Central memory CD8-positive, alpha-beta T cell (primary cell): ENCODE results near the gene ECHDC3.
"Not testable (repeated sequence)": the region's sequence is repeated elsewhere in the genome, so short reads cannot be mapped to it uniquely, and the experiment has no call there.

Source experiments
- ATAC-seq: fragments of 150-1000 bp; cut with Tn5 transposase; replicated peaks from 2 replicates; pipeline ENCODE4 v1.10.0; 2022; ENCODE audit warnings: mild to moderate bottlenecking, moderate FRiP score, moderate number of reproducible peaks; ENCODE audit not compliant: poor library complexity, severe bottlenecking; ENCODE audit errors: extremely low read depth
- DNase-seq, 2 donors: peaks; one replicate each; pipeline ENCODE4 v3.0.0; 2021; ENCODE audit warnings: low spot score in 2 of 2
- H3K27ac Mint-ChIP-seq: one replicate; pipeline ENCODE4 v1.8.0; 2022; ENCODE audit warnings: low read depth, mild to moderate bottlenecking, moderate library complexity, mixed read lengths
- H3K27me3 Mint-ChIP-seq: one replicate; pipeline ENCODE4 v1.8.0; 2022; ENCODE audit warnings: mixed read lengths
- H3K36me3 Mint-ChIP-seq: one replicate; pipeline ENCODE4 v1.8.0; 2022; ENCODE audit warnings: mild to moderate bottlenecking, moderate library complexity, mixed read lengths; ENCODE audit not compliant: insufficient read depth
- H3K4me1 Mint-ChIP-seq: one replicate; pipeline ENCODE4 v1.8.0; 2022; ENCODE audit warnings: mixed read lengths
- H3K4me3 Mint-ChIP-seq: one replicate; pipeline ENCODE4 v1.8.0; 2022; ENCODE audit warnings: mild to moderate bottlenecking, moderate library complexity, mixed read lengths
- H3K9me3 Mint-ChIP-seq: one replicate; pipeline ENCODE4 v1.8.0; 2022; ENCODE audit warnings: mixed read lengths

Gene ECHDC3

DNA sequence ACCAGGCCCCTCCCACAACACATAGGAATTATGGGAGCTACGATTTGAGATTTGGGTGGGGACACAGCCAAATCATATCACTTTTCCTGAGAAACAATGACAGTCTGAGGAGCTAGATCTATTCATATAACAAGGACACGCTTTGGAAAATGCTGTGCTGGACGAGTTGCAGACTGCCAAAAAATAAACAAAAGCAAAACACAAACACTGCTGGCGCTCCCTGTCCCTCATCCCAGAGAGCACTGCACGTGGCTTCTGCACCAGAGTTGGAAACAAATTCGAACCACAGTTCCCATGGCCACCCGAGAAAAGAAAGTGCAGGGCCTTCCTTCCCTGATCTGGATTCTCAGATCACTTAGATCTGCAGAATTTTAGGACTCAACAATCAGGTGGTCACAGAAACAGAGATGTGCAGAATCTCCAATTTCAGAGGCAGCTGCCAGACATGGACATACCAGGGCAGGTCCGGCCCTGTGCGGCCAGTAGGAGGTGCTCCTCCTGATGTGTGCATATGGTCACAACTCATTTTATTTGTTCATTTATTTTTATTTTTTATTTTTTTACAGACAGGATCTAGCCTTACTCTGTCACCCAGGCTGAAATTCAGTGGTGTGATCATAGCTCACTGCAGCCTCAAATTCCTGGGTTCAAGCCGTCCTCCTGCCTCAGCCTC lies 35.2 kb upstream of the ECHDC3 start:
- peaks cover 8% of the 10 kb centered on the region for H3K4me1 Mint-ChIP-seq
- DNase-seq (no peak), ATAC-seq (no peak)
- H3K4me3 Mint-ChIP-seq = no peak overlapping the region
- no peaks in the 10 kb centered on the region for H3K36me3 Mint-ChIP-seq
- peaks cover 33% of the 10 kb centered on the region for H3K27me3 Mint-ChIP-seq
- no peak overlapping the region for H3K27ac Mint-ChIP-seq
- H3K9me3 Mint-ChIP-seq = no peaks in the 10 kb centered on the region

DNA sequence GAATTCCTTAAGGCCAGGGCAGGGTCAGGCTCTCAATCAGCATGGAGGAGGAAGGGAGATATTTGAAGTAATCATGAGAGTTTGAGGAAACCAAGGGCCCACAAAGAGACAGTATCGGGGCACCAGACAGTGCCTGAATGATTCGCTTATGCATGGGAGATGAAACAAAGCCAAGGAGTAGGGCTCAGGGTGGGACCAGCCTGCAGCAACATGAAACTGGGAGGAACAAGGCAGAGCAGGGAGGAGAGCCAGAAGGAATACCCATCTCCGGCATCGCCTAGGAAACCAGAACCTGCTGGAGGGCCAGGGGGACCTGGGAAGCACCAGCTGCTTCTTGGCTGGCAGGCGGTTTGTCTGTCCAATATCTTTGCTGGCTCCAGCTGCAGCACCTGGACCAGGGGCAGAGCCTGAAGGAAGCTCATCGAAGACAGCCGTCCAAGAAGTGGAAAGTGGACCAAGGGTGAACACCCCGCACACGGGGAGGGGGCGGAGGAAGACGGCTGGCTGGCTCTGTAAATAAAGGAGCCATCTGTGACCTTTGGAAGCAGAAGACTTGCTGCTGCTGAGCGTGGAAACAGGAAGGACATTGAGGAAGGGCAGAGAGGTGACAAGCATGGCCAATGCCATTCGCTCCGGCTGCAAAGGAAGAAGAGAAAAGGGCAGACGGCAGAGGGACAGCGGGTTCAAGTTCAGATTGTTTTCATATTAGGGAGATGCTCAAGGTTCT lies 34.4 kb upstream of the ECHDC3 start:
- Mint-ChIP-seq H3K27me3 (peaks cover 40% of the 10 kb centered on the region), H3K4me3 (no peak overlapping the region), H3K27ac (no peak overlapping the region), H3K36me3 (no peaks in the 10 kb centered on the region), H3K9me3 (no peaks in the 10 kb centered on the region), H3K4me1 (peaks cover 8% of the 10 kb centered on the region)
- no peak for DNase-seq
- ATAC-seq = no peak

- H3K4me3 Mint-ChIP-seq, DNase-seq, ATAC-seq, H3K9me3 Mint-ChIP-seq, H3K27ac Mint-ChIP-seq, H3K4me1 Mint-ChIP-seq, H3K36me3 Mint-ChIP-seq: not testable (repeated sequence)
- peaks cover 45% of the 10 kb centered on the region for H3K27me3 Mint-ChIP-seq
Observed at GRCh38 chr10:11708801-11709200, 33.4 kb upstream of the ECHDC3 start.

DNA sequence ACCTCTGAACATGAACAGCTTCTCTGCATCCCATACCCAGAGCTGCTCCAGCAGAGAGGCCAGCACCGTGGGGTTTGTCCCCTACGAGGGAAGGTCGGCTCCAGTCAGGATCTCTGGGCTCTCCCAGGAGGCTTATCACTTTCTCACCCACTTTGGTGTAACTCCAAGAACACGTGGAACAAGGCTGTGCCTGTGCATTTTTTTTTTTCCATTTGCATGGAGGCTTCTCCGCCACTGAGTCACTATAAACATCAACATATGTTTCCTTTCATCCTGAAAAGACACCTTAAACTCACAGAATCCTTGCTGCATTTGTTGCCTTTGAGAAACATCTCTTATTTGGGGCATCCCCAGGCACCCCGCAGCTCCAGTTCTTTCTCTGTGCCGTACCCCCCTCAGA lies 29.4 kb upstream of the ECHDC3 start:
- DNase-seq (no peak), ATAC-seq (no peak)
- Mint-ChIP-seq H3K9me3 (no peaks in the 10 kb centered on the region), H3K27ac (no peak overlapping the region), H3K4me3 (no peak overlapping the region), H3K27me3 (peaks cover 57% of the 10 kb centered on the region), H3K36me3 (peaks cover 2% of the 10 kb centered on the region), H3K4me1 (peaks cover 8% of the 10 kb centered on the region)

- DNase-seq (no peak), ATAC-seq (no peak)
- Mint-ChIP-seq H3K36me3 (peaks cover 2% of the 10 kb centered on the region), H3K4me1 (peaks cover 8% of the 10 kb centered on the region), H3K9me3 (no peaks in the 10 kb centered on the region), H3K4me3 (no peak overlapping the region), H3K27ac (no peak overlapping the region), H3K27me3 (peaks cover 52% of the 10 kb centered on the region)
Observed at GRCh38 chr10:11713186-11713743, 28.9 kb upstream of the ECHDC3 start.

DNA sequence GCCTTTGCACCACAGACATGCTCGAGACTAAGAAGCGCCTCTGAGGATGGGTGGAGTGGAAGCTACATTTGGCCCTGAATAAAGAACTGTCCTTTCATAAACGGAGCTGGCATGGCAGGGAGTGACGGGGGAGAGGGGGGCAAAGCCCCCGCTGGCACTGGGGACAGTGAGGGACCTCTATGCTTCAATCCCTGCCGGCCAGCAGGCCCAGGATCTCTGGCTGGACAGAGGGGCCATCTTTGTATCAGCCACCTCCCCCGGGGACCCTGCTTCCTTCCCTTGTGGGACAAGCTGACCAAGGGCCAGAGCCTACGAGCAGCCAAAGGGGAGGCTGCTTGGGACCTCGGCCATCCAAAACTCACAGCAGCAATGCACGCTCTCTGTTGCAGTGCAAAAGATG lies 28.2 kb upstream of the ECHDC3 start:
- Mint-ChIP-seq H3K4me1 (peaks cover 8% of the 10 kb centered on the region), H3K4me3 (no peak overlapping the region), H3K27ac (no peak overlapping the region), H3K36me3 (peaks cover 4% of the 10 kb centered on the region), H3K27me3 (peaks cover 52% of the 10 kb centered on the region), H3K9me3 (no peaks in the 10 kb centered on the region)
- DNase-seq (no peak), ATAC-seq (no peak)

- Mint-ChIP-seq H3K27ac (no peak overlapping the region), H3K36me3 (peaks cover 4% of the 10 kb centered on the region), H3K27me3 (peaks cover 55% of the 10 kb centered on the region), H3K4me3 (no peak overlapping the region), H3K4me1 (peaks cover 8% of the 10 kb centered on the region), H3K9me3 (no peaks in the 10 kb centered on the region)
- no peak for ATAC-seq
- no peak for DNase-seq
Observed at GRCh38 chr10:11714750-11715365, 27.3 kb upstream of the ECHDC3 start.

- Mint-ChIP-seq H3K27ac (peak overlapping the region; percentile 30), H3K4me1 (peaks cover under 1% of the 10 kb centered on the region), H3K9me3 (no peaks in the 10 kb centered on the region), H3K27me3 (peaks cover 66% of the 10 kb centered on the region), H3K4me3 (no peak overlapping the region), H3K36me3 (peaks cover 4% of the 10 kb centered on the region)
- ATAC-seq = no peak
- DNase-seq = no peak
Observed at GRCh38 chr10:11715815-11716494, 26.2 kb upstream of the ECHDC3 start.

DNA sequence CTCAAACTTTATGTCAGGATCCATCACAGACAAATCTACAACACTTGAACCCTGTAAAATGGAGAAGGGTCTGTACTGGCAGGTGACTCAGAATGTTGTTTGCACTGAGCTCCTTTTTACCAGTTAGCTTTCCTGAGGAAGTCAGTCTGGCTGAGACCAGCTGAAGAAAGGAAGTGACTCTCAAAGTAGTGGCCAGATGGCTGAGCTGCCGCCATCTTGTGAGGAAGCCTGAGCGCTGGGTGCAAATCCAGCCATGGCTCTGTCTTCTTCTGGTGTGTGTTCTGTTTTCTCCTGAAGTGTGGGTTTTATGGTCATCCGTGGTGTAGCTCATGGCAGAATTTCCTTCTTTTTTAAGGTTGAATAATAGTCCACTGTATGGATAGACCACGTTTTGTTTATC lies 25.5 kb upstream of the ECHDC3 start:
- peaks cover 4% of the 10 kb centered on the region for H3K36me3 Mint-ChIP-seq
- H3K9me3 Mint-ChIP-seq = no peaks in the 10 kb centered on the region
- peaks cover 73% of the 10 kb centered on the region for H3K27me3 Mint-ChIP-seq
- no peak overlapping the region for H3K4me3 Mint-ChIP-seq
- H3K27ac Mint-ChIP-seq = no peak overlapping the region
- DNase-seq (no peak), ATAC-seq (no peak)
- H3K4me1 Mint-ChIP-seq = no peaks in the 10 kb centered on the region

- Mint-ChIP-seq H3K9me3 (no peaks in the 10 kb centered on the region), H3K27me3 (peaks cover 56% of the 10 kb centered on the region), H3K27ac (no peak overlapping the region), H3K4me1 (no peaks in the 10 kb centered on the region), H3K4me3 (no peak overlapping the region), H3K36me3 (peaks cover 4% of the 10 kb centered on the region)
- ATAC-seq (no peak), DNase-seq (no peak)
Observed at GRCh38 chr10:11719496-11720259, 22.5 kb upstream of the ECHDC3 start.

GRCh38 chr10:11720260-11720741 lies 21.9 kb upstream of the ECHDC3 start:
- Mint-ChIP-seq H3K4me3 (no peak overlapping the region), H3K9me3 (no peaks in the 10 kb centered on the region), H3K27me3 (peaks cover 56% of the 10 kb centered on the region), H3K36me3 (peaks cover 2% of the 10 kb centered on the region), H3K27ac (no peak overlapping the region), H3K4me1 (peaks cover 4% of the 10 kb centered on the region)
- ATAC-seq (no peak), DNase-seq (no peak)

- Mint-ChIP-seq H3K9me3 (no peaks in the 10 kb centered on the region), H3K27me3 (peaks cover 64% of the 10 kb centered on the region), H3K36me3 (peaks cover 2% of the 10 kb centered on the region), H3K4me3 (no peak overlapping the region), H3K4me1 (peaks cover 7% of the 10 kb centered on the region), H3K27ac (no peak overlapping the region)
- ATAC-seq = no peak
- DNase-seq = no peak
Observed at GRCh38 chr10:11721806-11722205, 20.4 kb upstream of the ECHDC3 start.
